KOPT-K1 (cell line): Measurements from ENCODE around the gene SLC2A5.

Source experiments
- H3K27ac ChIP-seq: fragments of 200-600 bp; sonication (generic); 2 replicates; pipeline ENCODE4 v1.5.1; 2016; ENCODE audit warnings: antibody characterized with exemption, mild to moderate bottlenecking, low read depth, low read length; ENCODE audit not compliant: poor library complexity, severe bottlenecking
- H3K36me3 ChIP-seq: fragments of 200-600 bp; sonication (generic); 2 replicates; pipeline ENCODE4 v1.5.1; 2017; ENCODE audit warnings: antibody characterized with exemption, mild to moderate bottlenecking, low read length, moderate library complexity; ENCODE audit not compliant: insufficient read depth
- H3K9me3 ChIP-seq: fragments of 200-600 bp; sonication (generic); 2 replicates; pipeline ENCODE4 v1.5.1; 2017; ENCODE audit warnings: antibody characterized with exemption, low read length, mild to moderate bottlenecking; ENCODE audit not compliant: insufficient read depth, poor library complexity, severe bottlenecking

SLC2A5 gene

DNA sequence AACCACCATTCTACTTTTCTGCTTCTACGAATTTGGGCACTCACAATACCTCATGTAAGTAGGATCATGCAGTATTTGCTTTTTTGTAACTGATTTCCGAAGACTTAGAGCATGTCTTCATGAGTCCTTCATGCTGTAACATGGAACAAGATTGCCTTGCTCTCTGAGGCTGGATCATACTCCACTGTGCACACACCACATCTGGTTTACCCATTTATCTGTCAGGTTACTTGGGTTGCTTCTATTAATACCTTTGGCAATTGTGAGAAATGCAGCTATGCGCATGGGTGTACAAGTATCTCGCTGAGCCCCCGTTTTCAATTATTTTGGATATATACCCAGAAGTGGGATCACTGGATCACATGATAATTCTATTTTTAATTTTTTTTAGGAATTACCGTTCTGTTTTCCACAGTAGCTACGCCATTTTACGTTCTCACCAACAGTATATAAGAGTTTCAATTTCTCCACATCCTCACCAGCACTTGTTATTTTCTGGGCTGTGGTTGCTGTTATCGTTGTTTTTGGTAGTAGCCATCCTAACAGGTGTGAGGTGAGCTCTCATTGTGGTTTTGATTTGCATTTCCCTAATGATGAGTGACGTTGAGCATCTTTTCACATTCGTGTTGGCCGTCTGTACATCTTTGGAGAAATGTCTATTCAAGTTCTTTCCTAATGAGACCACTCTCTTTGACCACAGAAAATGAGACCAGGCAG lies 10.7 kb upstream of the SLC2A5 start:
- H3K27ac ChIP-seq: no peak overlapping the region

GRCh38 chr1:9078752-9079500 lies 9.5 kb upstream of the SLC2A5 start:
- no peaks in the 10 kb centered on the region for H3K9me3 ChIP-seq
- H3K36me3 ChIP-seq: no peaks in the 10 kb centered on the region
- no peak overlapping the region for H3K27ac ChIP-seq

More for the DNA sequence above, 10.7 kb upstream of the SLC2A5 start:
- Histone ChIP-seq H3K9me3 (no peaks in the 10 kb centered on the region), H3K36me3 (no peaks in the 10 kb centered on the region)

DNA sequence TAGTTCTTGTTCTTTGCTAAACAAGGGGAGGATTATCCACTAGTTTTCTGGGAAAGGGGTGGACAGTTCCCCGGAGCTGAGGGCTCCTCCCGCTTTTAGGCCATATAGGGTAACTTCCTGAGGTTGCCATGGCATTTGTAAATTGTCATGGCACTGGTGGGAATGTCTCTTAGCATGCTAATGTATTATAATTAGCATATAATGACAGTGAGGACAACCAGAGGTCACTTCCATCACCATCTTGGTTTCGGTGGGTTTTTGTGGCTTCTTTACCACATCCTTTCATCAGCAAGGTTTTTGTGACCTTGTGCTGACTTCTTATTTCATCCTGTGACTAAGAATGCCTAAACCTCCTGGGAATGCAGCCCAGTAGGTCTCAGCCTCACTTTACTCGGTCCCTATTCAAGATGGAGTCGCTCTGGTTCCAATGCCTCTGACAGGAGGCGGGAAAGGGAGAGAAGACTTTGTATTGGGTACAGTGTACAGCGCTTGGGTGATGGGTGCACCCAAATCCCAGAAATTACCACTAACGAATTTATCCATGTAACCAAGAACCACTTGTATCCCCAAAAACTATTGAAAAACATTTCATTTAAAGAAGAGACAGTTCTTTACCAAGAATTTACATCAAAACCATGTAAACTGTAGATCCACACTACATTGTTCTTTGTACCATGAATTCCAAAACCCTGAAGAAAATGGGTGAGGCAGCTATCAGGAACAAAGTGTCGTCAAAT lies 8.7 kb upstream of the SLC2A5 start:
- Histone ChIP-seq H3K36me3 (no peaks in the 10 kb centered on the region), H3K27ac (no peak overlapping the region), H3K9me3 (no peaks in the 10 kb centered on the region)

- Histone ChIP-seq H3K36me3 (no peaks in the 10 kb centered on the region), H3K9me3 (no peaks in the 10 kb centered on the region), H3K27ac (no peak overlapping the region)
Measured at GRCh38 chr1:9075022-9075421, 5.6 kb upstream of the SLC2A5 start.

GRCh38 chr1:9073143-9073542 lies 3.7 kb upstream of the SLC2A5 start:
- no peaks in the 10 kb centered on the region for H3K9me3 ChIP-seq
- H3K27ac ChIP-seq: no peak overlapping the region
- no peaks in the 10 kb centered on the region for H3K36me3 ChIP-seq

DNA sequence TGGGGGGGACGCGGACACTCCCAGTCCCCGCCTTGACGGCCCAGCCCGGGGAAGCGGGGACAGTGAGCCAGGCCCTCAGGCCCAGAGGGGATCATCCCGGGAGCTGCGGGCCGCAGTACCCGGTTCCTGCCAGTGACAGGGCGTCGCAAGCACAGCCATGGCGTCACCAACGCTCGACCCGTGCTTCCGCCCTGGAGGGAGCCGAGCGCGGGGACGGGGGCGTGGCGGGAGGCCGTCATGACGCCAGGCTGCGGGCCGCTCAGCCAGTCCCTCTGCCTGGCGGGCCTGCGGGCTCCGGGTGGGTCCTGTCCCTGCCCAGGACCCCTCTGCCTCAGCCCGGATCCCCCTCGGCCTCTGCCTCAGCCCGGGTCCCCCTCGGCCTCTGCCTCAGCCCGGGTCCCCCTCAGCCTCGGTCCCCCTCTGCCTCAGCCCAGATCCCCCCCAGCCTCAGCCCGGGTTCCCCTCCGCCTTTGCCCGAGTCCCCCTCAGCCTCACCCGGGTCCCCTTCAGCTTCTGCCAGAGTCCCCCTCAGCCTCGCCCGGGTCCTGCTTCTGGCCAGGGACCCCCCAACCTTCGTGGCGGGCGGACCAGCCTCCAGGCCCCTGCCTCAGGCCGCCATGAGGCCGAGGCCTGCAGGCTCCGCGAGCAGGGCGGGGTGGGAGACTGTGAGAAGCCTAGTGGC lies 2.3 kb upstream of the SLC2A5 start:
- no peak overlapping the region for H3K27ac ChIP-seq
- no peaks in the 10 kb centered on the region for H3K36me3 ChIP-seq
- no peaks in the 10 kb centered on the region for H3K9me3 ChIP-seq

GRCh38 chr1:9070486-9070885 lies 1.1 kb upstream of the SLC2A5 start:
- H3K27ac ChIP-seq: no peak overlapping the region
- H3K9me3 ChIP-seq: no peaks in the 10 kb centered on the region
- H3K36me3 ChIP-seq: no peaks in the 10 kb centered on the region

DNA sequence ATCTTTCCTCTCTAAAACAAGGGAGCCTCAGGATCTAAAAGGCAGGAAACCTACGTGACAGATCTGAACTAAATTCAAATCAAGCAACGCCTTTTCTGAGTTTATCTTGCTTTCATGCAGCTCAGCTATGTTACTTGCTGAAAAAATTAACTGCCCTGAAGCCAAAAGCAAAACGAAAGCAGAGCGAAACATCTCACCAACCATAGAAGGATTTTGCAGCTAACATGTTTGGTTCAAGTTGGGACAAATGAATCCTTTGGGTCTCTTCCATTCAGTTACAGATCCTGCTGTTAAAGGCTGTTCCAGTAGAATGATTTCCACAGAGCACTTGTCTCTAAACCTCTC lies 482 bp downstream of the SLC2A5 start:
- Histone ChIP-seq H3K27ac (no peak overlapping the region), H3K36me3 (no peaks in the 10 kb centered on the region)

GRCh38 chr1:9066945-9067807 lies 2.3 kb downstream of the SLC2A5 start:
- no peaks in the 10 kb centered on the region for H3K9me3 ChIP-seq
- H3K27ac ChIP-seq: no peak overlapping the region
- no peaks in the 10 kb centered on the region for H3K36me3 ChIP-seq

More for the DNA sequence above, 482 bp downstream of the SLC2A5 start:
- no peaks in the 10 kb centered on the region for H3K9me3 ChIP-seq

DNA sequence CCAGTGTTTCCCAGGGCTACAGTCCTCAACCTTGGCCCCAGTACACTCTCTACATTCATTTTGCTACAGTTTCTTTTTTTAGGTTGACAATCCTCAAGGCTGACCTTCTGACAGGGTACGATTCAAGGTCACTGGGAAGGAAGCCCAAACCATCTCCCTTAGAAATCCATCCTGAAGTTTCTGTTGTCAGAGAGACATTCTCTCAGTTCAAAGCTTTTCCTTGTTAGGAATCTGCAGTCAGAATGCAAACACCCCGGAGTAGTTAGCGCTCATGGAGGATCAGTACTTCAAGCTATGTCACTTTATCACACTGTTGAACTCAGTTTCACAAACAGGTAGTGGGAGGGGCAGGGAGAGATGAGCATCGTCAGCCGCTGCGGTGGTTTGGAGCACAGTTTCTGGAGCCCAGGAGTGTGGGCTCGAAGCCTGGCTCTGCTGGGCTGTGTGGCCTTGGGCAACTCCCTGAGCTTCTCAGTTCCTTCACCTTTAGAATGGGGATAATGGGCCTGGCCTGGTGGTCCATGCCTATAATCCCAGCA lies 4.2 kb downstream of the SLC2A5 start:
- no peak overlapping the region for H3K27ac ChIP-seq
- H3K36me3 ChIP-seq: no peaks in the 10 kb centered on the region
- no peaks in the 10 kb centered on the region for H3K9me3 ChIP-seq

GRCh38 chr1:9062846-9063245 lies 6.6 kb downstream of the SLC2A5 start:
- no peaks in the 10 kb centered on the region for H3K36me3 ChIP-seq
- H3K9me3 ChIP-seq: no peaks in the 10 kb centered on the region
- no peak overlapping the region for H3K27ac ChIP-seq

- no peaks in the 10 kb centered on the region for H3K9me3 ChIP-seq
- no peak overlapping the region for H3K27ac ChIP-seq
- no peaks in the 10 kb centered on the region for H3K36me3 ChIP-seq
Measured at GRCh38 chr1:9062021-9062471, 7.4 kb downstream of the SLC2A5 start.

DNA sequence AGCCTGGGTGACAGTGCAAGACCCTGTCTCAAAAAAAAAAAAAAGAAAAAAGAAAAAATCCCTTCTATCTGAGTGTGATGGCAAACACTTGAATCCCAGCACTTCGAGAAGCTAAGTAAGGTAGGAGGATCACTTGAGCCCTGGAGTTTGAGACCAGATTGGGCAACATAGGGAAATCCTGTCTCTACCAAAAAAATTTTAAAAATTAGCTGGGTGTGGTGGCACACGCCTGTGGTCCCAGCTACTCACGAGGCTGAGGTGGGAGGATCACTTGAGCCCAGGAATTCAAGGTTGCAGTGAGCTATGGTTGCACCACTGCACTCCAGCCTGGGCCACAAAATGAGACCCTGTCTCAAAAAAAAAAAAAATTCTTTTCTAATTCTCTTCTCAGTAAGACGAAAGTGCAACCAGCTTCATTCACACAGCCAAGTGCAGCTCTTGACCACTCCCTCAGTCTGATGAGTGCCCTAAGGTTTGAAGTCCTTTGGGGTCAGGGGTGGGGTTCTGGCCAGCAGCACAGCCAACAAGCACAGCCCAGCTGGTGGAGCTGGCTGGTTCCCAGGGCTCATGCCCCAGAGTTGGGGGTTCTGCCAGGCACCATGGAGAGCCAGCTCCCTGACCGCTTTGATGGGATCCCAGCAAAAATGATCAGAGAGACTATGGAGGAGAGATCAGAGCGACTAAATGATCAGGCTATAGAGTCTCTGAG lies 8.0 kb downstream of the SLC2A5 start:
- Histone ChIP-seq H3K36me3 (no peaks in the 10 kb centered on the region), H3K9me3 (no peaks in the 10 kb centered on the region), H3K27ac (no peak overlapping the region)
